ENCODE measurements around the gene SSH2.

SSH2 gene

GRCh38 chr17:29576214-29577000 is 353.6 kb downstream of the SSH2 start:
- no peak for DNase-seq (ENCODE audit: low read depth)
